ENCODE results near the gene STK32C. TPM values are rescaled to one million over a fixed set of nuclear protein-coding genes. Genes with fewer than 3 reads are reported as not detected.

STK32C gene
- total and polyA plus RNA-seq, 10 of the 15 experiments (the other 5 are each of a cell fraction or from before 2014, with no cell fraction given) = 1.5 to 18.1 (median 6.4) TPM

GRCh38 chr10:132183046-132183445, 124.7 kb downstream of the STK32C start:
- BruUV-seq (replicated peaks) = no TSS peak
- in situ Hi-C loops (cut with MboI) = no loop called here
- RAD21 ChIA-PET (ENCODE audit: unreplicated experiment) = no interaction called here

More at GRCh38 chr10:132183046-132183445, 124.7 kb downstream of the STK32C start:
- TF ChIP-seq CBX3 (IDR thresholded peaks at IDR 0.05; ENCODE audit: borderline replicate concordance, low read depth) = no peak
- TF ChIP-seq PRDM15 (CRISPR knock-in tag; IDR thresholded peaks at IDR 0.05) = no peak
- no peak for TF ChIP-seq CREM (IDR thresholded peaks at IDR 0.05; ENCODE audit: low read depth)
- TF ChIP-seq MYC (IDR thresholded peaks at IDR 0.05; ENCODE audit: insufficient read depth, insufficient read length, insufficient replicate concordance, low read length, severe bottlenecking) = no peak
- no peak for TF ChIP-seq SKIL (IDR thresholded peaks at IDR 0.05; ENCODE audit: low read depth, poor library complexity, severe bottlenecking)
- TF ChIP-seq POLR2AphosphoS5 (IDR thresholded peaks at IDR 0.05; ENCODE audit: low read length) = no peak
- TF ChIP-seq MYB (IDR thresholded peaks at IDR 0.05; ENCODE audit: borderline replicate concordance, low read depth, low read length) = no peak
- TF ChIP-seq REST (IDR thresholded peaks at IDR 0.05; ENCODE audit: low read depth, low read length) = no peak
- no peak for TF ChIP-seq CHD4 (IDR thresholded peaks at IDR 0.05)
- no peak for TF ChIP-seq SREBF1 (IDR thresholded peaks at IDR 0.05; ENCODE audit: low read length)
- H3K4me2 ChIP-seq (ENCODE audit: control insufficient read depth, insufficient read depth) = no peak overlapping the region
- H2AFZ ChIP-seq (ENCODE audit: control insufficient read depth, low read depth, low read length) = no peak overlapping the region
- H3K4me3 ChIP-seq = no peak overlapping the region
- no peaks in the 10 kb centered on the region for H3K27me3 ChIP-seq (replicated peaks in 1 of 2; ENCODE audit: control insufficient read depth in 2 of 2, insufficient read depth in 2 of 2, low read length in 1 of 2)
- SMC1A ChIA-PET (ENCODE audit: uncharacterized antibody, unreplicated experiment) = no interaction called here
- no peak for DNase-seq (ENCODE audit: low read depth, low spot score)
- H4K20me1 ChIP-seq (ENCODE audit: control insufficient read depth, insufficient read depth) = no peaks in the 10 kb centered on the region
- no peak overlapping the region for H3K9ac ChIP-seq (ENCODE audit: control insufficient read depth, insufficient read depth, low read length)
- CTCF ChIA-PET = no interaction called here
- no peak for ATAC-seq
- H3K79me2 ChIP-seq (ENCODE audit: control insufficient read depth, insufficient read depth, low read length) = no peaks in the 10 kb centered on the region
- intact Hi-C loops (cut with micrococcal nuclease; ENCODE audit: unreplicated experiment) = no loop called here
- no peaks in the 10 kb centered on the region; the same call in 2 of the 3 replicates for H3K9me3 ChIP-seq (replicated peaks; ENCODE audit: control insufficient read depth, insufficient read depth, low read length)
- FAIRE-seq = no peak
- POLR2A ChIA-PET = no interaction called here
- no peaks in the 10 kb centered on the region for H3K36me3 ChIP-seq (ENCODE audit: control insufficient read depth in 2 of 2, insufficient read depth in 2 of 2, low read length in 1 of 2)
- no peak overlapping the region for H3K27ac ChIP-seq (ENCODE audit: control insufficient read depth, insufficient read depth)
- WGBS (ENCODE audit: insufficient coverage, insufficient replicate concordance, low lambda C conversion rate, missing lambda C conversion rate) = 28% methylated on average over 8 of the region's 8 CpGs
- H3K4me1 ChIP-seq (ENCODE audit: control insufficient read depth, insufficient read depth, low read length) = no peaks in the 10 kb centered on the region

Measured in GM12878 (cell line).